H1 (cell line): ENCODE results near the gene RIMKLA.

Experiments
- ASH2L ChIP-seq: fragments of 200-600, 300-600 bp; sonication (generic); IDR thresholded peaks from one replicate; pipeline ENCODE4 v1.7.1; 2017; ENCODE audit warnings: low read length
- CBX5 ChIP-seq: fragments of 300-800, 300-1000 bp; sonication (generic); IDR thresholded peaks from 2 replicates; pipeline ENCODE4 v1.7.1; 2016; ENCODE audit warnings: antibody characterized with exemption, low read length, low read depth
- EZH2 ChIP-seq: fragments of 200-600 bp; sonication (generic); IDR thresholded peaks from 2 replicates; pipeline ENCODE4 v1.7.1; 2012; ENCODE audit warnings: low read depth, mild to moderate bottlenecking, moderate library complexity, low read length, inconsistent platforms; ENCODE audit not compliant: severe bottlenecking
- FOSL1 ChIP-seq: IDR thresholded peaks from 2 replicates; pipeline ENCODE4 v1.6.1; 2011; ENCODE audit warnings: mild to moderate bottlenecking, low read depth, low read length, moderate library complexity; ENCODE audit not compliant: insufficient read depth
- ZNF274 ChIP-seq: IDR thresholded peaks from 2 replicates; pipeline ENCODE4 v1.7.0; 2012; ENCODE audit warnings: low read length, borderline replicate concordance; ENCODE audit errors: extremely low read depth
- TF ChIP-seq, protein P1 (sequence below), 3 experiments: IDR thresholded peaks; 1 replicate in 2 of 3; 2 replicates in 1 of 3; pipeline versions ENCODE4 v1.5.1 to v1.6.1; 2011; ENCODE audit warnings: low read length in 3 of 3, mild to moderate bottlenecking in 3 of 3, inconsistent platforms in 2 of 3, low read depth in 1 of 3, moderate library complexity in 1 of 3; ENCODE audit not compliant: insufficient read depth in 1 of 3; ENCODE audit errors: control extremely low read depth in 1 of 3
- TF ChIP-seq, protein P2 (sequence below): IDR thresholded peaks from 2 replicates; pipeline ENCODE4 v1.6.1; 2011; ENCODE audit warnings: low read length, improper control_type of control experiment

DNA sequence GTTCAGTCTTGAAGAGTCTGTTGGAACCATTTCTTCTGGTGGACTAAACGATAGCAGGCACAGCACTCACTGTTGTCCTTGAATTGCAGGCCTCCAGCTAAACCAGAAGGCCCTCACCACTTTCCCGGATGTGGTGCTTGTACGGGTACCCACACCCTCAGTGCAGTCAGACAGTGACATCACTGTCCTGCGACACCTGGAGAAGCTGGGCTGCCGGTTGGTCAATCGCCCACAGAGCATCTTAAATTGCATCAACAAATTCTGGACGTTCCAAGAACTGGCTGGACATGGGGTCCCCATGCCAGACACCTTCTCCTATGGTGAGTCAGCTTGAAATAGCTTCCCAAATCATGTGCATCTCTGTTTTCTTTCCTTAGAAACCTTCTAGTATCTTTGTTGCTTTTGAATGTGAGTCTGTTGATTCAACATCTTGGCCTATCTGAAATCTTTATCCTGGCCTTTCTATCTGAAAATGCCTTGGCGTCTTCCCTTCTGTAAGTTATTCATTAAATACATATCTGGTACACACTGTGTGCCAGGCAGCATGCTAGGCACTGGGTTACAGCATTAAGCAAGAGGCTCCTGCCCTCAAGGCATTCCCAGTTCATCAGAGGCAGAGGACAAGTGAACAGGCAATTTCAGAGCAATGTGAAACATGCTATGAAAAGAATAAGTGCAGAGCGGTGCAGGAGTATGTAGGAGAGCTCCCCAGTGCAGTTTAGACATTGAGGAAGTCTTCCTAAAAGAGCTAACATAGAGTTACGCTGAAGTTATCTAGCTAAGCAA, 18.9 kb downstream of the RIMKLA start:
- TF ChIP-seq, protein P1, sequence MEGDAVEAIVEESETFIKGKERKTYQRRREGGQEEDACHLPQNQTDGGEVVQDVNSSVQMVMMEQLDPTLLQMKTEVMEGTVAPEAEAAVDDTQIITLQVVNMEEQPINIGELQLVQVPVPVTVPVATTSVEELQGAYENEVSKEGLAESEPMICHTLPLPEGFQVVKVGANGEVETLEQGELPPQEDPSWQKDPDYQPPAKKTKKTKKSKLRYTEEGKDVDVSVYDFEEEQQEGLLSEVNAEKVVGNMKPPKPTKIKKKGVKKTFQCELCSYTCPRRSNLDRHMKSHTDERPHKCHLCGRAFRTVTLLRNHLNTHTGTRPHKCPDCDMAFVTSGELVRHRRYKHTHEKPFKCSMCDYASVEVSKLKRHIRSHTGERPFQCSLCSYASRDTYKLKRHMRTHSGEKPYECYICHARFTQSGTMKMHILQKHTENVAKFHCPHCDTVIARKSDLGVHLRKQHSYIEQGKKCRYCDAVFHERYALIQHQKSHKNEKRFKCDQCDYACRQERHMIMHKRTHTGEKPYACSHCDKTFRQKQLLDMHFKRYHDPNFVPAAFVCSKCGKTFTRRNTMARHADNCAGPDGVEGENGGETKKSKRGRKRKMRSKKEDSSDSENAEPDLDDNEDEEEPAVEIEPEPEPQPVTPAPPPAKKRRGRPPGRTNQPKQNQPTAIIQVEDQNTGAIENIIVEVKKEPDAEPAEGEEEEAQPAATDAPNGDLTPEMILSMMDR (IDR thresholded peaks at IDR 0.05; ENCODE audit: control extremely low read depth in 1 of 3, insufficient read depth in 1 of 3, low read depth in 1 of 3, low read length in 3 of 3), result no peak
- TF ChIP-seq EZH2, result no peak
- TF ChIP-seq ASH2L, result no peak
- no peak for TF ChIP-seq ZNF274
- no peak for TF ChIP-seq FOSL1
- no peak for TF ChIP-seq CBX5
- TF ChIP-seq, protein P2, sequence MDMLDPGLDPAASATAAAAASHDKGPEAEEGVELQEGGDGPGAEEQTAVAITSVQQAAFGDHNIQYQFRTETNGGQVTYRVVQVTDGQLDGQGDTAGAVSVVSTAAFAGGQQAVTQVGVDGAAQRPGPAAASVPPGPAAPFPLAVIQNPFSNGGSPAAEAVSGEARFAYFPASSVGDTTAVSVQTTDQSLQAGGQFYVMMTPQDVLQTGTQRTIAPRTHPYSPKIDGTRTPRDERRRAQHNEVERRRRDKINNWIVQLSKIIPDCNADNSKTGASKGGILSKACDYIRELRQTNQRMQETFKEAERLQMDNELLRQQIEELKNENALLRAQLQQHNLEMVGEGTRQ, result no peak
